ENCODE results near the gene EXOC7.

GRCh38 chr17:76090517-76091129 is 13.0 kb downstream of the EXOC7 start:
- TF ChIP-seq CTCF (IDR thresholded peaks at IDR 0.05) (no peak), ZFX (IDR thresholded peaks at IDR 0.05; ENCODE audit: borderline replicate concordance) (no peak)

Data from 22Rv1 (cell line).